Stimulated activated CD8-positive, alpha-beta memory T cell treated with anti-CD3 and anti-CD28 coated beads, Interleukin-4, amount 100 ng/mL, for 24 hours (primary cell): ENCODE measurements around the gene TAF4.
A peak's percentile ranks its signal among the peaks of the same experiment; 100 is the strongest.
"Not testable (repeated sequence)": the region's sequence is repeated elsewhere in the genome, so short reads cannot be mapped to it uniquely, and the experiment has no call there.

Experiments
- DNase-seq: peaks from one replicate; pipeline ENCODE4 v3.0.0-alpha.2; 2020; ENCODE audit warnings: low read depth

TAF4 gene

GRCh38 chr20:62080249-62080990 lies 14.7 kb upstream of the TAF4 start:
- no peak for DNase-seq

- DNase-seq: no peak
Measured at GRCh38 chr20:62079166-62079565, 13.5 kb upstream of the TAF4 start.

GRCh38 chr20:62073323-62073722 lies 7.6 kb upstream of the TAF4 start:
- no peak for DNase-seq

GRCh38 chr20:62071669-62072430 lies 6.2 kb upstream of the TAF4 start:
- DNase-seq: not testable (repeated sequence)

- DNase-seq: no peak
Measured at GRCh38 chr20:62069741-62070216, 4.1 kb upstream of the TAF4 start.

GRCh38 chr20:62068997-62069396 lies 3.3 kb upstream of the TAF4 start:
- DNase-seq: no peak

- DNase-seq: no peak
Measured at GRCh38 chr20:62067547-62068260, 2.0 kb upstream of the TAF4 start.

GRCh38 chr20:62066983-62067433 lies 1.3 kb upstream of the TAF4 start:
- no peak for DNase-seq

GRCh38 chr20:62066339-62066982 lies 780 bp upstream of the TAF4 start:
- DNase-seq: peak; percentile 34

- DNase-seq: no peak
Measured at GRCh38 chr20:62064770-62065673, 659 bp downstream of the TAF4 start.

- DNase-seq: no peak
Measured at GRCh38 chr20:62063981-62064769, 1.5 kb downstream of the TAF4 start.

GRCh38 chr20:62063315-62063980 lies 2.2 kb downstream of the TAF4 start:
- no peak for DNase-seq

- no peak for DNase-seq
Measured at GRCh38 chr20:62062661-62063314, 2.9 kb downstream of the TAF4 start.

GRCh38 chr20:62061851-62062423 lies 3.7 kb downstream of the TAF4 start:
- no peak for DNase-seq

- no peak for DNase-seq
Measured at GRCh38 chr20:62060631-62061541, 4.8 kb downstream of the TAF4 start.

- DNase-seq: no peak
Measured at GRCh38 chr20:62059920-62060630, 5.6 kb downstream of the TAF4 start.

GRCh38 chr20:62059401-62059800 lies 6.3 kb downstream of the TAF4 start:
- no peak for DNase-seq
